ENCODE measurements around the gene PRPSAP2. TPM values are rescaled to one million over a fixed set of nuclear protein-coding genes. Genes with fewer than 3 reads are reported as not detected.

Gene PRPSAP2
- total RNA-seq, 4 donors from 2014 or later, result 19.2 to 29.1 (median 22.3) TPM

DNA sequence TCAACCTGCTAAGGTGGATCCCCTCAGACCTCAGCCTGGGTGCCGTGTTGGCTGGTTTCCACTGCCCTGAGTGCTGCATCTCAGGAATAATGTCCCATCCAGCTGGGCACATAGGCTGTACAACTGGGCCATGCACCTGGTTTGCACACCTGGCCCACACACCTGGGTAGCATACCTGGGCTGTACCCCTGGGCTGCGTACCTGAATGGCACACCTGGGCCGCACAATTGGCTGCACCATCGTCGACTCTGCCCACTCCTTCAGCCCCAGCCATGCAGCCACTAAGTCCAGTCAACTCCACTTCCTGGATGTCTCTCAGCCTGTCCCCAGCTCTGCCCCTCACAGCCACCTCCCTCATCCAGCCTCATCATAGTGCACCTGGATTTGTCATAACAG, 101.9 kb downstream of the PRPSAP2 start:
- Histone ChIP-seq H3K4me3 (no peak overlapping the region), H3K27ac (replicated peaks in 1 of 4) (no peak overlapping the region), H3K9me3 (no peaks in the 10 kb centered on the region), H3K36me3 (no peaks in the 10 kb centered on the region), H3K27me3 (no peaks in the 10 kb centered on the region), H3K4me1 (peaks cover 0 to 16% (median 15%) of the 10 kb centered on the region in 4 donors)
- DNase-seq (ENCODE audit: extremely low spot score), result no peak
- intact Hi-C loops (cut with DNase I), result no loop called here
- TF ChIP-seq POLR2A (IDR thresholded peaks at IDR 0.05; ENCODE audit: low read depth), result no peak
- no peak for TF ChIP-seq POLR2AphosphoS5 (IDR thresholded peaks at IDR 0.05)
- no peak for TF ChIP-seq EP300 (IDR thresholded peaks at IDR 0.05)
- TF ChIP-seq, protein P1, sequence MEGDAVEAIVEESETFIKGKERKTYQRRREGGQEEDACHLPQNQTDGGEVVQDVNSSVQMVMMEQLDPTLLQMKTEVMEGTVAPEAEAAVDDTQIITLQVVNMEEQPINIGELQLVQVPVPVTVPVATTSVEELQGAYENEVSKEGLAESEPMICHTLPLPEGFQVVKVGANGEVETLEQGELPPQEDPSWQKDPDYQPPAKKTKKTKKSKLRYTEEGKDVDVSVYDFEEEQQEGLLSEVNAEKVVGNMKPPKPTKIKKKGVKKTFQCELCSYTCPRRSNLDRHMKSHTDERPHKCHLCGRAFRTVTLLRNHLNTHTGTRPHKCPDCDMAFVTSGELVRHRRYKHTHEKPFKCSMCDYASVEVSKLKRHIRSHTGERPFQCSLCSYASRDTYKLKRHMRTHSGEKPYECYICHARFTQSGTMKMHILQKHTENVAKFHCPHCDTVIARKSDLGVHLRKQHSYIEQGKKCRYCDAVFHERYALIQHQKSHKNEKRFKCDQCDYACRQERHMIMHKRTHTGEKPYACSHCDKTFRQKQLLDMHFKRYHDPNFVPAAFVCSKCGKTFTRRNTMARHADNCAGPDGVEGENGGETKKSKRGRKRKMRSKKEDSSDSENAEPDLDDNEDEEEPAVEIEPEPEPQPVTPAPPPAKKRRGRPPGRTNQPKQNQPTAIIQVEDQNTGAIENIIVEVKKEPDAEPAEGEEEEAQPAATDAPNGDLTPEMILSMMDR (IDR thresholded peaks at IDR 0.05), result no peak
- WGBS, result 100% methylated on average over 1 of the region's 5 CpGs

DNA sequence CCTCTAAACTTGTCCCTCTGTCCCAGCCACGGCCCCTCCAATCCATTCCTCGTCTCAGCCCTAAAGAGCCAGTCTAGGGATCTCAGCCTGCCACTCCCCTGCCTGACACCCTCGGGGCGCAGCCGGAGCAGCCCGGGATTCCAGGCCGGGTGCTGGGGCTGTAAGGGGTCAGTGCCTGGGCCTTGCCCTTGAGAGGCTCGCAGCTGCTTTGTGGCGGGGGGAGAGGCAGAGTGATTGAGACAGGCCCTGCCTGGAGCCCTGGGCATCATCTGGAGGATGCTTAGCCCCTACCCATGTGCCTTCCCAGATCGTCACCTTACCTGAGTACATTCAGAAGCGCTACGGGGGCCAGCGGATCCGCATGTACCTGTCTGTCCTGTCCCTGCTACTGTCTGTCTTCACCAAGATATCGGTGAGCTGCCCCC, 102.3 kb downstream of the PRPSAP2 start:
- no peak for DNase-seq (ENCODE audit: extremely low spot score)
- H3K9me3 ChIP-seq, result no peaks in the 10 kb centered on the region
- no peak overlapping the region for H3K27ac ChIP-seq (replicated peaks in 1 of 4)
- H3K4me1 ChIP-seq, result peaks cover 0 to 16% (median 15%) of the 10 kb centered on the region in 4 donors
- no peaks in the 10 kb centered on the region for H3K27me3 ChIP-seq
- intact Hi-C loops (cut with DNase I), result no loop called here
- TF ChIP-seq, protein P1 (IDR thresholded peaks at IDR 0.05), result no peak
- no peak for TF ChIP-seq POLR2A (IDR thresholded peaks at IDR 0.05; ENCODE audit: low read depth)
- no peak for TF ChIP-seq EP300 (IDR thresholded peaks at IDR 0.05)
- no peak for TF ChIP-seq POLR2AphosphoS5 (IDR thresholded peaks at IDR 0.05)
- no peak overlapping the region for H3K4me3 ChIP-seq
- H3K36me3 ChIP-seq, result no peaks in the 10 kb centered on the region
- 97% methylated on average over 3 of the region's 15 CpGs for WGBS

DNA sequence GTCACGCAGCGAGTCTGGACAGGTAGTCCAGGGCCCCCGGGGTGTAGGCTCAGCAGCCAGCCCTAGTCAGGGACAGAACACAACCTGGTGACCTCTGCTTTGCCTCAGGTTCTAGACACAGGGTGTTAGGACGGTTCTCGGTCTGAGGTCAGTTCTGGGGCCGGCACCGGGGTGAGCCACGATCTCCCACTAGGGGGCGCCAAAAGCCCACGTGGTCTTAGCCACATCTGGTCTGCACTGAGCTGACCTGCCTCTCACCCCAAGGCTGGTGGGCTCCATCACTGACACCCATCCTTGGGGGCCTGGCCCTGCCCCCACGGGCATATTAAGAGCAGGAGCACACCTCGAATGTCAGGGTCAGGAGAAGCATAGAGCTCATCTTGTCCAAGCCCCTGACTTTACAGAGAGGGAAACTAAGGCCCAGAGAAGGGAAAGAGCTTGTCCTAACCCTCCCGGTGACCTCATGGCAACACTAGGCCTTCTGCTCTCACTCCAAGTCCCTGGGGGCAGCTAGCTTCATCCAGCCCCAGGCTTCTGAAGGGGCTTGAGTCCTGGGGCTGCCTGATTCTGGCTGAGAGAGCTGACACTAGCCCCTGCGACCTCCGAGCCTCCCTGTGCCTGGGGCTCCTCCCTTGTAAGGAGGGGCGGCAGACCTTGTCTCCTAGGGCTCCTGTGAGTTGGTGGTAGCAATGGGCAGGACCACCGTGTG, 103.0 kb downstream of the PRPSAP2 start:
- WGBS, result 47% methylated on average over 12 of the region's 17 CpGs
- Histone ChIP-seq H3K4me1 (peaks cover 0 to 16% (median 15%) of the 10 kb centered on the region in 4 donors), H3K36me3 (no peaks in the 10 kb centered on the region), H3K27ac (replicated peaks in 1 of 4) (no peak overlapping the region), H3K27me3 (no peaks in the 10 kb centered on the region), H3K4me3 (no peak overlapping the region), H3K9me3 (no peaks in the 10 kb centered on the region)
- intact Hi-C loops (cut with DNase I), result no loop called here
- DNase-seq (ENCODE audit: extremely low spot score), result no peak
- TF ChIP-seq, protein P1 (IDR thresholded peaks at IDR 0.05), result peak; percentile 82 to 96 (median 87)
- TF ChIP-seq POLR2A (IDR thresholded peaks at IDR 0.05; ENCODE audit: low read depth), result no peak
- no peak for TF ChIP-seq EP300 (IDR thresholded peaks at IDR 0.05)
- TF ChIP-seq POLR2AphosphoS5 (IDR thresholded peaks at IDR 0.05), result peak in 1 of 2 donors; percentile 33

DNA sequence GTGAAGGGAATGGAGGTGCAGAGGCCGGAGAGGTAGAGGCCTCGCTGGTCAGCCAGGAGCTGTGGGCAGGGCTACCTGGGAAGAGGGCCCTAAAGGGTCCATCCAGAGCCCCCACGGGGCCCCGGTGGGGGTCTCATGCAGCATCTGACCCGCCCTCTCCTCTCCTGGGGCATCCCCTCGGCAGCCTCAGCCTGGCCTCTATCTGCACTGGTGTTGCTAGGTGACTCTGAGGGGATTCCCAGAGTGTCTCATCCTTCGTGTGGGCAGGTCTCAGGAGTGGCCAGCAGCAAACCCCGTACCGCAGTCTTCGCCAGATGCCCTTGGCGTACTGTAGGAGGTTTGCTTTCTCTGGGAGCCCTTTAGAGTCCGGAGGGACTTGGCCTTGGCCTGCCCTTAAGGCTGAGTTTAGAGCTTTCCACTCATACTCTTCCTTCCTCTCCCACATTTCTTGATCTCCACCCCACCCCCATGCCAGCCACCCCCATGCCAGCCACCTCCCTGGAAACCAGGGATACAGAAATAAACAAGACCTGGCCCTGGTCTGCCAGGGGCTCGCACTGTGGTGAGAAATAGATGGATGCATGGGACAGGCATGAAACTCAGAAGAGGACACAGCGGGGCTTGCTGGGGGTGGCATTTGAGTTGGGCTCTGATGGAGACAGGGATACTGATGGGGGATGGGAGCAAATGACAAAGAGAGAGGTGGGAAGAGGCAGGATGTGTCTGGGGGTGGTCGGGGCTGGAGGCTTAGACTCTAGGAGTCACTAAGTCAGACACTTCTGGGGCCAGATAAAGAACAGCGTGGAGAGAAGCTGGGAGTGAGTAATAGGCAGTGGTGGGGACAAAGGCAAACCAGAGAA, 103.9 kb downstream of the PRPSAP2 start:
- WGBS, result 71% methylated on average over 7 of the region's 16 CpGs

More for the DNA sequence above, 103.9 kb downstream of the PRPSAP2 start:
- Histone ChIP-seq H3K36me3 (no peaks in the 10 kb centered on the region), H3K27ac (replicated peaks in 1 of 4) (no peak overlapping the region), H3K27me3 (no peaks in the 10 kb centered on the region), H3K4me3 (no peak overlapping the region), H3K4me1 (peaks cover 0 to 16% (median 15%) of the 10 kb centered on the region in 4 donors), H3K9me3 (no peaks in the 10 kb centered on the region)
- DNase-seq (ENCODE audit: extremely low spot score), result no peak
- intact Hi-C loops (cut with DNase I), result no loop called here
- no peak for TF ChIP-seq EP300 (IDR thresholded peaks at IDR 0.05)
- no peak for TF ChIP-seq POLR2AphosphoS5 (IDR thresholded peaks at IDR 0.05)
- TF ChIP-seq POLR2A (IDR thresholded peaks at IDR 0.05; ENCODE audit: low read depth), result no peak
- TF ChIP-seq, protein P1 (IDR thresholded peaks at IDR 0.05), result no peak
